ENCODE measurements around the gene BNIP1. TPM values are rescaled to one million over a fixed set of nuclear protein-coding genes. Genes with fewer than 3 reads are reported as not detected.

BNIP1 gene
- total and polyA plus RNA-seq, 2 donors (not counting 3 experiments of a cell fraction or from before 2014, with no cell fraction given), result 19.7 to 22.6 TPM

DNA sequence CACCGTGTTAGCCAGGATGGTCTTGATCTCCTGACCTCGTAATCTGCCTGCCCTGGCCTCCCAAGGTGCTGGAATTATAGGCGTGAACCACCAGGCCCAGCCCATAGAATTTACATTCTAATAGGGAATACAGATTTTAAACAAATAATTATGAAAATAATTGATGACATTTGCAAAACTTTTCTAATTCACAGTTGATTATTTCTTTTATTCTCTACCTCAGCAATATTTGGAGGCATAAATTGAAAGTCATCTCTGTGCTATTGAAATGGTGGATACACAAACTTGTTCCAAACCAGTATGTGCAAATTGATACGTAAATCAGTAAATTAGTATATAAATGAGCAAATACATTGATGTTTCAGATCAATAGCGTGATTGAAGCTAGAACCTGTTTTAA is 8.2 kb downstream of the BNIP1 start:
- Histone ChIP-seq H3K79me2 (ENCODE audit: control insufficient read depth, insufficient read depth, low read length) (no peaks in the 10 kb centered on the region), H4K20me1 (replicated peaks; ENCODE audit: control insufficient read depth, extremely low read depth, insufficient read depth, low read length) (no peaks in the 10 kb centered on the region), H3K4me3 (replicated peaks in 1 of 3; ENCODE audit: insufficient read depth in 1 of 3, low read depth in 1 of 3, low read length in 3 of 3) (no peak overlapping the region), H2AFZ (ENCODE audit: low read depth, low read length) (no peak overlapping the region), H3K36me3 (ENCODE audit: control insufficient read depth in 2 of 2, extremely low read depth in 1 of 2, insufficient read depth in 2 of 2, low read length in 2 of 2) (peaks cover 0 to 17% of the 10 kb centered on the region in 2 experiments), H3K27me3 (ENCODE audit: control insufficient read depth in 2 of 2, insufficient read depth in 2 of 2, low read length in 2 of 2) (no peaks in the 10 kb centered on the region), H3K27ac (ENCODE audit: insufficient read depth, low read depth, low read length) (no peak overlapping the region), H3K4me1 (ENCODE audit: control insufficient read depth, extremely low read depth, insufficient read depth, low read length) (no peaks in the 10 kb centered on the region), H3K9ac (replicated peaks; ENCODE audit: extremely low read depth, insufficient read depth, low read length) (no peak overlapping the region), H3K9me3 (replicated peaks; ENCODE audit: control insufficient read depth, insufficient read depth, low read length) (no peaks in the 10 kb centered on the region), H3K4me2 (ENCODE audit: insufficient read depth, low read length) (no peak overlapping the region), H3K9me1 (replicated peaks; ENCODE audit: control insufficient read depth, extremely low read depth, insufficient read depth, low read length) (no peaks in the 10 kb centered on the region)
- TF ChIP-seq EZH2 (IDR thresholded peaks at IDR 0.05; ENCODE audit: borderline replicate concordance, low read depth, low read length, severe bottlenecking) (no peak), FOS (IDR thresholded peaks at IDR 0.05; ENCODE audit: borderline replicate concordance, insufficient read depth, low read length) (no peak), MYC (IDR thresholded peaks at IDR 0.05; ENCODE audit: low read depth, low read length) (no peak), POLR2AphosphoS5 (IDR thresholded peaks at IDR 0.05; ENCODE audit: insufficient read depth, low read depth, low read length) (no peak), JUN (IDR thresholded peaks at IDR 0.05; ENCODE audit: borderline replicate concordance, insufficient read depth, insufficient read length, low read depth) (no peak), GATA2 (IDR thresholded peaks at IDR 0.05; ENCODE audit: insufficient read depth, insufficient read length, low read depth, low read length) (no peak), POLR2A (IDR thresholded peaks at IDR 0.05; ENCODE audit: low read depth, low read length) (no peak)
- TF ChIP-seq, protein P1, sequence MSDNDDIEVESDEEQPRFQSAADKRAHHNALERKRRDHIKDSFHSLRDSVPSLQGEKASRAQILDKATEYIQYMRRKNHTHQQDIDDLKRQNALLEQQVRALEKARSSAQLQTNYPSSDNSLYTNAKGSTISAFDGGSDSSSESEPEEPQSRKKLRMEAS (IDR thresholded peaks at IDR 0.05; ENCODE audit: insufficient read depth, insufficient read length), result no peak
- TF ChIP-seq, protein P2, sequence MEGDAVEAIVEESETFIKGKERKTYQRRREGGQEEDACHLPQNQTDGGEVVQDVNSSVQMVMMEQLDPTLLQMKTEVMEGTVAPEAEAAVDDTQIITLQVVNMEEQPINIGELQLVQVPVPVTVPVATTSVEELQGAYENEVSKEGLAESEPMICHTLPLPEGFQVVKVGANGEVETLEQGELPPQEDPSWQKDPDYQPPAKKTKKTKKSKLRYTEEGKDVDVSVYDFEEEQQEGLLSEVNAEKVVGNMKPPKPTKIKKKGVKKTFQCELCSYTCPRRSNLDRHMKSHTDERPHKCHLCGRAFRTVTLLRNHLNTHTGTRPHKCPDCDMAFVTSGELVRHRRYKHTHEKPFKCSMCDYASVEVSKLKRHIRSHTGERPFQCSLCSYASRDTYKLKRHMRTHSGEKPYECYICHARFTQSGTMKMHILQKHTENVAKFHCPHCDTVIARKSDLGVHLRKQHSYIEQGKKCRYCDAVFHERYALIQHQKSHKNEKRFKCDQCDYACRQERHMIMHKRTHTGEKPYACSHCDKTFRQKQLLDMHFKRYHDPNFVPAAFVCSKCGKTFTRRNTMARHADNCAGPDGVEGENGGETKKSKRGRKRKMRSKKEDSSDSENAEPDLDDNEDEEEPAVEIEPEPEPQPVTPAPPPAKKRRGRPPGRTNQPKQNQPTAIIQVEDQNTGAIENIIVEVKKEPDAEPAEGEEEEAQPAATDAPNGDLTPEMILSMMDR (IDR thresholded peaks at IDR 0.05; ENCODE audit: extremely low read depth in 1 of 2, insufficient read depth in 1 of 2, low read depth in 1 of 2, low read length in 2 of 2), result no peak
- intact Hi-C loops (cut with micrococcal nuclease) (no loop called here), dilution Hi-C loops (cut with MboI; ENCODE audit: extremely low pct_ligation_motif_present, low sequenced_read_pairs) (no loop called here)
- ChIA-PET CTCF (interaction anchor here (1.7 kb wide), 1 partner anchor 11 kb away, joined by 5 read pairs; no protein-coding TSS in a partner anchor), POLR2A (no interaction called here)
- BruUV-seq (replicated peaks), result no TSS peak
- FAIRE-seq (no peak), DNase-seq (ENCODE audit: low read depth, low spot score) (no peak)

Data from endothelial cell of umbilical vein (primary cell).